Measurements from ENCODE around the gene PSTK. TPM values are rescaled to one million over a fixed set of nuclear protein-coding genes. Genes with fewer than 3 reads are reported as not detected.

Gene PSTK
- total RNA-seq, 2 donors from 2014 or later = 1.7 to 2.6 TPM

DNA sequence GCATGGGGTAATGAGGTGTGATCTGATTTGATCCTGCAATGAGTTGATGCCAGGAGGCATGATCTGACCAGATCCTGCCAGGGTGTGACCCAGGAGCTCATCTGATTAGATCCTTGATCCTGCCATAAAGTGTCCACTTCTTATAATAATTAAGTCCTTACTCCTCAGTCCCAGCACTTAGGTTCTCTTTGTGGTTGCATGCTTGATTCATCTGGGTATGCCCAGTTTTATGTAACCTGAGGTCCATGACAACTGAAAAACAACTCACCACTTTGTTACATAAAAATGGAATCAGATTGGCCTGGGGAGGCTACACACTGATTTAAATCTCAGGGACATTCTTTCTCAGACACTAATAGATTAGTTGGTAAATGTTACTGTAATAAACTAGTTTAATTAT is 47.7 kb downstream of the PSTK start:
- no peak for DNase-seq
- Histone ChIP-seq H3K4me3 (no peak overlapping the region), H3K27me3 (no peaks in the 10 kb centered on the region), H3K27ac (no peak overlapping the region), H3K9ac (ENCODE audit: low read depth in 2 of 2, low read length in 2 of 2) (no peak overlapping the region), H3K36me3 (no peaks in the 10 kb centered on the region), H3K4me1 (no peaks in the 10 kb centered on the region), H3K9me3 (no peaks in the 10 kb centered on the region)
- intact Hi-C loops (cut with DNase I) = no loop called here
- TF ChIP-seq, protein P1, sequence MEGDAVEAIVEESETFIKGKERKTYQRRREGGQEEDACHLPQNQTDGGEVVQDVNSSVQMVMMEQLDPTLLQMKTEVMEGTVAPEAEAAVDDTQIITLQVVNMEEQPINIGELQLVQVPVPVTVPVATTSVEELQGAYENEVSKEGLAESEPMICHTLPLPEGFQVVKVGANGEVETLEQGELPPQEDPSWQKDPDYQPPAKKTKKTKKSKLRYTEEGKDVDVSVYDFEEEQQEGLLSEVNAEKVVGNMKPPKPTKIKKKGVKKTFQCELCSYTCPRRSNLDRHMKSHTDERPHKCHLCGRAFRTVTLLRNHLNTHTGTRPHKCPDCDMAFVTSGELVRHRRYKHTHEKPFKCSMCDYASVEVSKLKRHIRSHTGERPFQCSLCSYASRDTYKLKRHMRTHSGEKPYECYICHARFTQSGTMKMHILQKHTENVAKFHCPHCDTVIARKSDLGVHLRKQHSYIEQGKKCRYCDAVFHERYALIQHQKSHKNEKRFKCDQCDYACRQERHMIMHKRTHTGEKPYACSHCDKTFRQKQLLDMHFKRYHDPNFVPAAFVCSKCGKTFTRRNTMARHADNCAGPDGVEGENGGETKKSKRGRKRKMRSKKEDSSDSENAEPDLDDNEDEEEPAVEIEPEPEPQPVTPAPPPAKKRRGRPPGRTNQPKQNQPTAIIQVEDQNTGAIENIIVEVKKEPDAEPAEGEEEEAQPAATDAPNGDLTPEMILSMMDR (IDR thresholded peaks at IDR 0.05) = no peak

DNA sequence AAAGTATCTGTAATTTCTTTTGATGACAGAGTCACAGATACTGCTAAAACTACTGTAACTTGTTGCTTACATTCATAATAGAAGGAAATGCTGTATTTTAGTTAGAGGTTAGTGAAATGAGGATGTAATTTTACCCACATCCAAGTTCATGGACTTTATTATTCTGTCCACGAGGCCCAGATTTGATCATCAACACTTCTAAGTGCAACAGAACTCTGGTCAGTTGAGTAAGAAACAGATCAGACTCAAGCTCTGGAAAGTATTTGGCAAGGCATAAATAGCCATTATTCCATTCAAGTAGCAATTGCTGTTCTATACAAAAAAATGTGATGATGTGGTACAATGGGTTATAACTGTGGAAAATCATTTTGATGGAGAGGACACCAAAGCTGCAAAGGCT is 50.9 kb downstream of the PSTK start:
- Histone ChIP-seq H3K4me1 (no peaks in the 10 kb centered on the region), H3K9ac (ENCODE audit: low read depth in 2 of 2, low read length in 2 of 2) (no peak overlapping the region), H3K27ac (no peak overlapping the region), H3K36me3 (no peaks in the 10 kb centered on the region), H3K9me3 (no peaks in the 10 kb centered on the region), H3K27me3 (no peaks in the 10 kb centered on the region), H3K4me3 (no peak overlapping the region)
- TF ChIP-seq, protein P1 (IDR thresholded peaks at IDR 0.05) = no peak
- intact Hi-C loops (cut with DNase I) = no loop called here
- no peak for DNase-seq

DNA sequence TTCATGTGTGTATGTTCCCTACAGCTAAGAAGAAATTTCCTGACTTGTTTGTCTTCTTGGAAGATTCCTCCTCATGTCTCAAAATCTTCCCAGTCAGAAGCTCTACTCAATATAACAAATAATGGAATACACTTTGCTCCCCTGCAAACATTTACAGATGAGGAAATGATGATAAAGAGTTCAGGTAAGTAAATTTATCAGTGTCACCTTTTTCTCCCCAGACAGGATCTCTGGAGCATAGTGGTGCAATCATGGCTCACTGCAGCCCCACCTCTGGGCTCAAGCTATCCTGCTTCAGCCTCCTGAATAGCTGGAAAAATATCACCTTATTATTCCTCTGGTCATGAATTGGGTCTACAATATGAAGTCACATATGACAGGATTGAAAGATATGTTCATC is 54.1 kb downstream of the PSTK start:
- Histone ChIP-seq H3K27me3 (no peaks in the 10 kb centered on the region), H3K9ac (ENCODE audit: low read depth in 2 of 2, low read length in 2 of 2) (no peak overlapping the region), H3K27ac (no peak overlapping the region), H3K36me3 (no peaks in the 10 kb centered on the region), H3K9me3 (no peaks in the 10 kb centered on the region), H3K4me3 (no peak overlapping the region), H3K4me1 (no peaks in the 10 kb centered on the region)
- intact Hi-C loops (cut with DNase I) = no loop called here
- TF ChIP-seq, protein P1 (IDR thresholded peaks at IDR 0.05) = no peak
- no peak for DNase-seq

DNA sequence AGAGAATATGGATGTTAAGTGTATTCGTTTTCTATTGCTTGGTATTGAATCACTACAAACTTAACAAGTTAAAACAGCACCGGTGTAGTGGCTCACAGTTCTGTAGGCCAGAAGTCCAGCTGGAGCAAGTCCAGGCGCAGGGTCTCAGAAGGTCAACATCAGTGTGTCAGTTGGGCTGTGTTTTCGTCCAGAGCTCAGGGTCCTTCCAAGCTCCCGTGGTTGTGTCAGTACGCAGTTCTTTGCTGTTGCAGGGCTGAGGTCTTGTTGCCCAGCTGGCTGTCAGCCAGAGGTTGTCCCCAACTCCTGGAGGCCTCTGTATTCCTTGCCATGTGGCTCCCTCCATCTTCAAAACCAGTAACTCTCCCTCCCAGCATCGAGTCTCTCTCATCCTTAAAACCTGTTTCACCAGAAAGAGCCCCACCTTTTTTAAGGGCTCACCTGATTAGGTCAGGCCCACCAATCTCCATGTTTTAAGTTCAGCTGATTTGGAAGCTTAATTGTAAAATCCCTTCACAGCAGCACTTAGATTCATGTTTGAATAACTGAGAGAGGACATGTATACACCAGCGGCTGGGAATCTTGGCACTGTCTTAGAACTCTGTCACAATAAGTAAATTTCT is 55.4 kb downstream of the PSTK start:
- TF ChIP-seq, protein P1 (IDR thresholded peaks at IDR 0.05) = no peak
- DNase-seq = no peak
- Histone ChIP-seq H3K4me3 (no peak overlapping the region), H3K27me3 (no peaks in the 10 kb centered on the region), H3K4me1 (no peaks in the 10 kb centered on the region), H3K36me3 (no peaks in the 10 kb centered on the region), H3K27ac (no peak overlapping the region), H3K9me3 (no peaks in the 10 kb centered on the region), H3K9ac (ENCODE audit: low read depth in 2 of 2, low read length in 2 of 2) (no peak overlapping the region)
- intact Hi-C loops (cut with DNase I) = no loop called here

DNA sequence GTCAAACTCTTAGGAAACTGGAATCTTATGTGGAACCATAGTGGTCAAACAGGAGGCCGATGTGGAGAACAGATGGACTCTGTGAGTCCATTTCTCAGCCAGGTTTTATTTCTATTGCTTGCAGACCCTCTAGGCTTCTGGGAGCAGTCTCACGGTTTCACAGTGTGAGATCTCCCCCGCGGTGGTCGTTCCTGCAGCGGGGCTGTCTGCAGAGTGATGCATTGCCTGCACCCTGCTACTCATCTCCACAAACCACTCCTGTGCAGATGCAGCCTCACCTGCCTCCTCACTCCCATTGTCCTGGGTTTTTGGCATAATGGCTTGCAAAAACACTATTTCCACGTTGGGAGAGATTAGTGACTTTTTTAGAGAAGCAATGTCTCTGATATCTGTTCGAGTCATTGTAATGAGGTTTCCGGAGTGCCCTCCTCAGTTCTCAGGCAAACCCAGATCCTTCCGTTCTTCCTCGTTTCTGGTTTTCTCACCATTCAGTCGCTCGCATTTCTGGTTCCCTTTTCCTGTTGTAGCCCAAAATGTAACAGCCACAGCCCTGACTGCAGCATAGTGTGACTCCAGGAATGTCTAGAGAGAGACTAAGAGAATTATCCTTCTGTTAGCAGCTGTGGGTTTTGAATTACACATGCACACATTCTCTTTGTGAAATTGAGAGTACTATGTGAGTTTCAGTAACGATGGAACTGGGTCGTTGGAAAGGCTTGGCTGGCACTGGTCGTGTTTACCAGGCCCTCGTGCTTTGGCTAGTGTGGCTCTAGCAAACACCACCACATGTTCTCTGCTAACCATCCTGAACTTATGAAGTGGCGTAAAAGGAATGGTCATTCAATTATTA is 58.8 kb downstream of the PSTK start:
- Histone ChIP-seq H3K27me3 (no peaks in the 10 kb centered on the region), H3K9me3 (no peaks in the 10 kb centered on the region), H3K4me3 (no peak overlapping the region), H3K27ac (no peak overlapping the region), H3K9ac (ENCODE audit: low read depth in 2 of 2, low read length in 2 of 2) (no peak overlapping the region), H3K4me1 (no peaks in the 10 kb centered on the region), H3K36me3 (no peaks in the 10 kb centered on the region)
- intact Hi-C loops (cut with DNase I) = no loop called here
- TF ChIP-seq, protein P1 (IDR thresholded peaks at IDR 0.05) = no peak
- no peak for DNase-seq

Data from colonic mucosa (tissue), 4 donors.